Natural killer cell (primary cell): Measurements from ENCODE around the gene FILIP1L. TPM values are rescaled to one million over a fixed set of nuclear protein-coding genes. Genes with fewer than 3 reads are reported as not detected.

Source experiments
- ATAC-seq, 3 donors: fragments of 150-1000 bp in 2 of 3; fragments of 200-7000 bp in 1 of 3; cut with Tn5 transposase; 1 replicate in 1 of 3; 2 replicates in 2 of 3; pipeline ENCODE4 v1.10.0; 2021; ENCODE audit warnings: mild to moderate bottlenecking in 2 of 3, moderate library complexity in 2 of 3
- DNase-seq, 2 donors: peaks; one replicate each; pipeline versions ENCODE4 v3.0.0 to v3.0.0-alpha.2; 2013 to 2021; ENCODE audit warnings: mixed read lengths in 1 of 2
- H3K27ac ChIP-seq: one replicate; pipeline ENCODE4 v1.5.1; 2013; ENCODE audit warnings: mild to moderate bottlenecking, low read length
- H3K27me3 ChIP-seq: one replicate; pipeline ENCODE4 v1.6.1; 2013; ENCODE audit warnings: low read length; ENCODE audit not compliant: control insufficient read depth, insufficient read depth
- H3K36me3 ChIP-seq: one replicate; pipeline ENCODE4 v1.6.1; 2013; ENCODE audit warnings: low read length; ENCODE audit not compliant: control insufficient read depth, insufficient read depth
- H3K4me1 ChIP-seq: one replicate; pipeline ENCODE4 v1.6.1; 2013; ENCODE audit warnings: low read length; ENCODE audit not compliant: control insufficient read depth, insufficient read depth
- H3K4me3 ChIP-seq: one replicate; pipeline ENCODE4 v1.5.1; 2013; ENCODE audit warnings: low read length
- H3K9me3 ChIP-seq: one replicate; pipeline ENCODE4 v1.6.1; 2013; ENCODE audit warnings: low read length; ENCODE audit not compliant: control insufficient read depth, insufficient read depth
- H3K27ac Mint-ChIP-seq, 2 donors: one replicate each; pipeline ENCODE4 v1.8.0; 2022; ENCODE audit warnings: mild to moderate bottlenecking in 2 of 2, mixed read lengths in 2 of 2, moderate library complexity in 1 of 2
- H3K27me3 Mint-ChIP-seq, 2 donors: one replicate each; pipeline ENCODE4 v1.8.0; 2022; ENCODE audit warnings: low read depth in 2 of 2, mixed read lengths in 2 of 2
- H3K36me3 Mint-ChIP-seq: one replicate; pipeline ENCODE4 v1.8.0; 2022; ENCODE audit warnings: mixed read lengths
- H3K4me1 Mint-ChIP-seq, 2 donors: one replicate each; pipeline ENCODE4 v1.8.0; 2022; ENCODE audit warnings: mixed read lengths in 2 of 2
- H3K4me3 Mint-ChIP-seq: one replicate; pipeline ENCODE4 v1.8.0; 2022; ENCODE audit warnings: mild to moderate bottlenecking, moderate library complexity, mixed read lengths
- H3K9me3 Mint-ChIP-seq, 2 donors: one replicate each; pipeline ENCODE4 v1.8.0; 2022; ENCODE audit warnings: mixed read lengths in 2 of 2
- CTCF ChIP-seq: fragments of 200-600 bp; IDR thresholded peaks from one replicate; pipeline ENCODE4 v1.8.0; 2022; ENCODE audit warnings: antibody characterized with exemption
- WGBS: methylation state at CpG from one replicate; pipeline ENCODE4 v1.1.7; 2013; ENCODE audit warnings: missing lambda C conversion rate; ENCODE audit not compliant: insufficient coverage; 5-methylcytosine and 5-hydroxymethylcytosine counted together
- intact Hi-C: fragments of 100-400 bp; cut with micrococcal nuclease; formaldehyde crosslinking; loops from one replicate; pipeline ENCODE4 v1.14.2; 2022
- total RNA-seq, 4 donors: library from RNA; stranded (reverse); fragments of 120-200 nt in 1 of 4; gene quantifications; one replicate each; pipeline versions ENCODE4 v1.2.3 to v1.2.4, GENCODE V29; 2013 to 2022

Gene FILIP1L
- total RNA-seq, 3 donors from 2014 or later (not counting 1 experiment from before 2014, with no cell fraction given) = 0.12 TPM; not detected in 2

GRCh38 chr3:100084100-100084806, 30.0 kb downstream of the FILIP1L start:
- no peak overlapping the region for H3K4me3 ChIP-seq
- no peaks in the 10 kb centered on the region for H3K4me1 ChIP-seq
- ATAC-seq = no peak
- H3K27me3 ChIP-seq = no peaks in the 10 kb centered on the region
- Mint-ChIP-seq H3K9me3 (no peaks in the 10 kb centered on the region), H3K4me3 (no peak overlapping the region), H3K4me1 (peaks cover 7 to 12% of the 10 kb centered on the region in 2 donors), H3K36me3 (no peaks in the 10 kb centered on the region), H3K27me3 (peaks cover 0 to 2% of the 10 kb centered on the region in 2 donors), H3K27ac (no peak overlapping the region)
- no peak for TF ChIP-seq CTCF
- no peak for DNase-seq
- H3K36me3 ChIP-seq = no peaks in the 10 kb centered on the region
- 65% methylated on average over 4 of the region's 7 CpGs for WGBS
- H3K9me3 ChIP-seq = no peaks in the 10 kb centered on the region
- H3K27ac ChIP-seq = no peak overlapping the region
- intact Hi-C loops = no loop called here

- Mint-ChIP-seq H3K27ac (no peak overlapping the region), H3K36me3 (no peaks in the 10 kb centered on the region), H3K9me3 (no peaks in the 10 kb centered on the region), H3K4me3 (no peak overlapping the region), H3K27me3 (peaks cover 0 to 2% of the 10 kb centered on the region in 2 donors), H3K4me1 (peaks cover 7 to 8% of the 10 kb centered on the region in 2 donors)
- DNase-seq = no peak
- ATAC-seq = no peak
- WGBS = 98% methylated on average over 6 of the region's 6 CpGs
- TF ChIP-seq CTCF = no peak
- Histone ChIP-seq H3K9me3 (no peaks in the 10 kb centered on the region), H3K27me3 (no peaks in the 10 kb centered on the region), H3K4me3 (no peak overlapping the region), H3K36me3 (no peaks in the 10 kb centered on the region), H3K27ac (no peak overlapping the region), H3K4me1 (no peaks in the 10 kb centered on the region)
- intact Hi-C loops = no loop called here
These were observed 31.1 kb downstream of the FILIP1L start for GRCh38 chr3:100083209-100083608.

- Histone ChIP-seq H3K4me1 (no peaks in the 10 kb centered on the region), H3K27ac (no peak overlapping the region), H3K36me3 (no peaks in the 10 kb centered on the region), H3K27me3 (no peaks in the 10 kb centered on the region), H3K9me3 (no peaks in the 10 kb centered on the region), H3K4me3 (no peak overlapping the region)
- no peak for ATAC-seq
- WGBS = 80% methylated on average over 1 of the region's 1 CpG
- H3K4me3 Mint-ChIP-seq = no peak overlapping the region
- intact Hi-C loops = no loop called here
- no peak for DNase-seq
- H3K36me3 Mint-ChIP-seq = no peaks in the 10 kb centered on the region
- no peak for TF ChIP-seq CTCF
- H3K9me3 Mint-ChIP-seq = no peaks in the 10 kb centered on the region
- peaks cover 0 to 2% of the 10 kb centered on the region in 2 donors for H3K27me3 Mint-ChIP-seq
- no peak overlapping the region for H3K27ac Mint-ChIP-seq
- H3K4me1 Mint-ChIP-seq = peaks cover 7 to 8% of the 10 kb centered on the region in 2 donors
These were observed 31.6 kb downstream of the FILIP1L start for GRCh38 chr3:100082714-100083113.
